Measurements from ENCODE around the gene STK11.
"Not testable (repeated sequence)": the region's sequence is repeated elsewhere in the genome, so short reads cannot be mapped to it uniquely, and the experiment has no call there.

The STK11 gene

GRCh38 chr19:1200614-1201013 is 5.0 kb upstream of the STK11 start:
- not testable (repeated sequence) for H3K36me3 ChIP-seq (ENCODE audit: insufficient read depth, low read depth, low read length); H3K4me3 ChIP-seq (ENCODE audit: low read length); H3K9ac ChIP-seq (ENCODE audit: low read depth, low read length); H3K27me3 ChIP-seq (ENCODE audit: insufficient read depth, low read length); H3K9me3 ChIP-seq (ENCODE audit: insufficient read depth, low read depth, low read length); H3K4me1 ChIP-seq (ENCODE audit: insufficient read depth, low read length); H3K27ac ChIP-seq (ENCODE audit: low read length)

- Histone ChIP-seq H3K4me3 (ENCODE audit: low read length) (peak overlapping the region; percentile 85), H3K9ac (ENCODE audit: low read depth, low read length) (peak overlapping the region; percentile 74; the same call in 1 of the 2 replicates), H3K27ac (ENCODE audit: low read length) (no peak overlapping the region), H3K36me3 (ENCODE audit: insufficient read depth, low read depth, low read length) (peaks cover 6% of the 10 kb centered on the region), H3K4me1 (ENCODE audit: insufficient read depth, low read length) (peaks cover 4% of the 10 kb centered on the region; the same call in 1 of the 2 replicates), H3K9me3 (ENCODE audit: insufficient read depth, low read depth, low read length) (no peaks in the 10 kb centered on the region), H3K27me3 (ENCODE audit: insufficient read depth, low read length) (no peaks in the 10 kb centered on the region)
These were observed 729 bp downstream of the STK11 start for GRCh38 chr19:1206150-1206863.

- Histone ChIP-seq H3K9ac (ENCODE audit: low read depth, low read length) (peak overlapping the region; percentile 74), H3K9me3 (ENCODE audit: insufficient read depth, low read depth, low read length) (no peaks in the 10 kb centered on the region), H3K27ac (ENCODE audit: low read length) (no peak overlapping the region), H3K4me3 (ENCODE audit: low read length) (peak overlapping the region; percentile 85), H3K4me1 (ENCODE audit: insufficient read depth, low read length) (peaks cover 4% of the 10 kb centered on the region; the same call in 1 of the 2 replicates), H3K36me3 (ENCODE audit: insufficient read depth, low read depth, low read length) (peaks cover 6% of the 10 kb centered on the region), H3K27me3 (ENCODE audit: insufficient read depth, low read length) (no peaks in the 10 kb centered on the region)
These were observed 1.4 kb downstream of the STK11 start for GRCh38 chr19:1206864-1207450.

DNA sequence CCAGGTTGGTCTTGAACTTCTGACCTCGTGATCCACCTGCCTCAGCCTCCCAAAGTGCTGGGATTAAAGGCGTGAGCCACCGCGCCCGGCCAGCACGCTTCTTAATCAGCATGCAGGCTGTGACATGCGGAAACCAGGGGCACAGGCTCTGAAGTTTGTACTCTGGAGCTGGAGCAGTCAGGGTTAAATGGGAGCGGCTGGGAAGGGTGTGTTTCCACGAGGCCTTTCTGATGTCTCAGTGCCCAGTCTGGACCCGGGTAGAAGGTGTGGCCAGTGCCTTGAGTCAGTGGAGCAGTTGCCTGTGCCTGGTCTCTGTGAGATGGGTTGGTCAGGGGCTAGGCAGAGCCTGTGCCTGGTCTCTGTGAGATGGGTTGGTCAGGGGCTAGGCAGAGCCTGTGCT is 3.3 kb downstream of the STK11 start:
- not testable (repeated sequence) for H3K4me1 ChIP-seq (ENCODE audit: insufficient read depth, low read length); H3K36me3 ChIP-seq (ENCODE audit: insufficient read depth, low read depth, low read length); H3K9ac ChIP-seq (ENCODE audit: low read depth, low read length); H3K27me3 ChIP-seq (ENCODE audit: insufficient read depth, low read length); H3K4me3 ChIP-seq (ENCODE audit: low read length); H3K27ac ChIP-seq (ENCODE audit: low read length); H3K9me3 ChIP-seq (ENCODE audit: insufficient read depth, low read depth, low read length)

DNA sequence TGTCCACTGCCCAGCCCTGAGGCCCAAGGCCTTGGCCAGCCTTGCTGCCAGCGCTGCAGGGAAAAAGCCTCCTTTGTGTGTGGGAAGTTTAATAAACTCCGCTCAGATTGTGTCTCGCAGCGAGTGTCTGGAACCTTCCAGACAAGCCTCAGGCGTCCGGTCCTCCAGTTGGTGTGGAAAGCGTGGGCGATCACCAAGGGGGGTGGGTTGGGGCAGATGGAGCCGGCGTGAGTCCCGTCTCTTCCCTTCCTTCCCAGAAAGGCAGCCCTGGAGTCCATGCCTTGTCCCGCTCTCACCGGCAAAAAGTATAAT is 4.6 kb downstream of the STK11 start:
- H3K9ac ChIP-seq (ENCODE audit: low read depth, low read length): no peak overlapping the region
- no peaks in the 10 kb centered on the region for H3K27me3 ChIP-seq (ENCODE audit: insufficient read depth, low read length)
- H3K36me3 ChIP-seq (ENCODE audit: insufficient read depth, low read depth, low read length): peaks cover 6% of the 10 kb centered on the region
- H3K27ac ChIP-seq (ENCODE audit: low read length): no peak overlapping the region
- no peaks in the 10 kb centered on the region for H3K9me3 ChIP-seq (ENCODE audit: insufficient read depth, low read depth, low read length)
- H3K4me1 ChIP-seq (ENCODE audit: insufficient read depth, low read length): peaks cover 4% of the 10 kb centered on the region; the same call in 1 of the 2 replicates
- H3K4me3 ChIP-seq (ENCODE audit: low read length): no peak overlapping the region

GRCh38 chr19:1211494-1212234 is 6.1 kb downstream of the STK11 start:
- Histone ChIP-seq H3K4me1 (ENCODE audit: insufficient read depth, low read length) (peaks cover 4% of the 10 kb centered on the region; the same call in 1 of the 2 replicates), H3K27ac (ENCODE audit: low read length) (no peak overlapping the region), H3K9ac (ENCODE audit: low read depth, low read length) (no peak overlapping the region), H3K9me3 (ENCODE audit: insufficient read depth, low read depth, low read length) (no peaks in the 10 kb centered on the region), H3K4me3 (ENCODE audit: low read length) (no peak overlapping the region), H3K36me3 (ENCODE audit: insufficient read depth, low read depth, low read length) (peaks cover 6% of the 10 kb centered on the region), H3K27me3 (ENCODE audit: insufficient read depth, low read length) (no peaks in the 10 kb centered on the region)

GRCh38 chr19:1213391-1214286 is 8.1 kb downstream of the STK11 start:
- H3K27me3 ChIP-seq (ENCODE audit: insufficient read depth, low read length): no peaks in the 10 kb centered on the region
- no peak overlapping the region for H3K4me3 ChIP-seq (ENCODE audit: low read length)
- no peak overlapping the region for H3K9ac ChIP-seq (ENCODE audit: low read depth, low read length)
- H3K9me3 ChIP-seq (ENCODE audit: insufficient read depth, low read depth, low read length): no peaks in the 10 kb centered on the region
- no peak overlapping the region for H3K27ac ChIP-seq (ENCODE audit: low read length)
- H3K4me1 ChIP-seq (ENCODE audit: insufficient read depth, low read length): no peaks in the 10 kb centered on the region
- peaks cover 6% of the 10 kb centered on the region for H3K36me3 ChIP-seq (ENCODE audit: insufficient read depth, low read depth, low read length)

DNA sequence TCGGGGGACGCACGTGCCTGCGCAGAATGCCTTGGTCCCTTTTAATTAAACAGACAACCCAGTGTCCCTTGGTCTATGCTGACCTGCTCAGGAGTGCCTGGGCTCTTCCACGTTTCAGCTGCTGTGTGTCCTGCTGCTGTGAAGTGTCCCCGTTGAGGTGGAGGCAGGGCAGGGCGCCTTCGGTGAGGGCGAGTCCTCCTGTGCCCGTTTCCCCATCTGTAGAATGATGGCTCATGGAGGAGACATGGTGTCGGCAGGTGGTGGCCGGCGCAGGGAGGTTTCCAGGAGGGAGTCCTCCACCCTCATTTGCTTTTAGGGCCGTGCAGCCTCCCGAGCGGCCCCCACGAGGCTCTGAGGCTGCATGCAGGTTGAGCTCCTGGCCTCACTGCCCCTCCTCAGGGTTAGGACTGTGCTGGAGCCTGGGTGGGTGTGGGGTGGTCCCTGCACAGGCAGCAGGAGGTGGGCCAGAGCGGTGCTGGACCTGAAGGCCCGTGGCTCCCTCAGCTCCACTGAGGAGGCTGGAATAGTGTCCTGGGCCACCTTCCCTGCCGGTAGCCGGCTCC is 8.8 kb downstream of the STK11 start:
- no peak overlapping the region for H3K9ac ChIP-seq (ENCODE audit: low read depth, low read length)
- no peaks in the 10 kb centered on the region for H3K4me1 ChIP-seq (ENCODE audit: insufficient read depth, low read length)
- H3K27ac ChIP-seq (ENCODE audit: low read length): no peak overlapping the region
- no peaks in the 10 kb centered on the region for H3K27me3 ChIP-seq (ENCODE audit: insufficient read depth, low read length)
- no peak overlapping the region for H3K4me3 ChIP-seq (ENCODE audit: low read length)
- H3K36me3 ChIP-seq (ENCODE audit: insufficient read depth, low read depth, low read length): peaks cover 6% of the 10 kb centered on the region
- no peaks in the 10 kb centered on the region for H3K9me3 ChIP-seq (ENCODE audit: insufficient read depth, low read depth, low read length)

DNA sequence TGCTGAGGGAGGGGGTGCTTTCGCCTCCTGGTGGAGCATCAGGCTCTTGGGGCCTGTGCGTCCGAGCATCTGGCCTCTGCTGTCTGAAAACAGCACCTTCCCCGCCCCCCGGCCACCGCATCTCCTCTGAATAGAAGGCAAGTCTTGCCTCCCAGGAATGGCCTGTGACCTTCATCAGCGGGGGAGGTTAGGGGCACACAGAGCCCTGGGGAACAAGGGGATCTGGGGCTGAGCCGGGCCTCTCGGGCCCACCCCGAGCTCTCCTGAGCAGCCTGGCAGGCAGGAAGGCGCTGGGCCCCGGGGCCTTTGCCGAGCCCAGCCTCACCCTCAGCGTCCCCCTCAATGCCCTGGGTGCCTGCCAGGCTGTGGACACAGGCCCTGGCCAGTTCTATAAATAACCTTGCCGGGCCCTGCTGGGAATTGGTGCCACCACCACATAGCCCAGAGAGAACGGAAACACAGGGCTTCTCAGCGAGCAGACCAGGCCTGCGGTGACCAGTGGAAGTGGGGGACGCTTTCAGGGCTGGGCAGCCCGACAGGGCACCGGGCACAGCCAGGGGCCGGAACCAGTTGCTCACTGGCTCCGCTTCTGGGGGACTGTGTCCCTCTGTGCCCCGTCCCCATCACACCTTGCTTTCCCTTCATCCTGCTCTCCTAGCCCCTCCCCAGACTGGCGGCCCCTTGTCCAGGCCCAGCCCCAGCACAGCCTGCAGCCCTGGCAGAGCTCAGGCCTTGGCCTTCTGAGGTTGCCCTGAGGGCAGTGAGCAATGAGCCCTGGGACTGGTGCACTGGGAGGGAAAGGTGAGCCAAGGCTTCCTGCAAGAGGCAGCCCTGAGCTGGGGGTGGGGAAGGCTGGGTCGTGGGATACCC is 9.5 kb downstream of the STK11 start:
- Histone ChIP-seq H3K4me3 (ENCODE audit: low read length) (no peak overlapping the region), H3K27me3 (ENCODE audit: insufficient read depth, low read length) (no peaks in the 10 kb centered on the region), H3K9me3 (ENCODE audit: insufficient read depth, low read depth, low read length) (no peaks in the 10 kb centered on the region), H3K36me3 (ENCODE audit: insufficient read depth, low read depth, low read length) (no peaks in the 10 kb centered on the region; the same call in 1 of the 2 replicates), H3K4me1 (ENCODE audit: insufficient read depth, low read length) (no peaks in the 10 kb centered on the region), H3K9ac (ENCODE audit: low read depth, low read length) (no peak overlapping the region), H3K27ac (ENCODE audit: low read length) (no peak overlapping the region)

DNA sequence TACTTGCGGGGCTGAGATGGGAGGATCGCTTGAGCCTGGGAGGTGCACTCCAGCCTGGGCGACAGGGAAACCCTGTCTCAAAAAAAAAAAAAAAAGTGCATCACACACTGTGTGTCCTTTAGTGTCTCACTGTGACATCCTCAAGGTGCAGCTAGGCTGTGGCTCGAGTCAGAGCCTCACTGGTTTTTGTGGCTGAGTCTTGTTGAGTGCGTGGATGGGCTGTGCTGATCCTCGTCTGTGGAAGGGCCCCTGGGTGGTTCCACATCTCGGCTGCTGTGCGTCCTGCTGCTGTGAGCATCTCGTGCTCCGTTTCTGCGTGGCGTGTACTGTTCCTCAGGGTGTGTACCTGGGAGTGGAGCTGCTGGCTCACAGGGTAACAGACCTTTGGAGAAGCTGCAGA is 11.2 kb downstream of the STK11 start:
- Histone ChIP-seq H3K9ac (ENCODE audit: low read depth, low read length) (no peak overlapping the region), H3K4me3 (ENCODE audit: low read length) (no peak overlapping the region), H3K27me3 (ENCODE audit: insufficient read depth, low read length) (no peaks in the 10 kb centered on the region), H3K4me1 (ENCODE audit: insufficient read depth, low read length) (no peaks in the 10 kb centered on the region), H3K36me3 (ENCODE audit: insufficient read depth, low read depth, low read length) (no peaks in the 10 kb centered on the region; the same call in 1 of the 2 replicates), H3K9me3 (ENCODE audit: insufficient read depth, low read depth, low read length) (no peaks in the 10 kb centered on the region), H3K27ac (ENCODE audit: low read length) (no peak overlapping the region)
